NT2/D1 (cell line): ENCODE data around the gene HELZ2.

Experiments used
- YY1 ChIP-seq: IDR thresholded peaks from 2 replicates; pipeline ENCODE4 v1.6.1; 2011; ENCODE audit not compliant: insufficient read length, insufficient read depth
- ZNF274 ChIP-seq: IDR thresholded peaks from 2 replicates; pipeline ENCODE4 v1.6.1; 2011; ENCODE audit warnings: mild to moderate bottlenecking, low read depth, low read length

DNA sequence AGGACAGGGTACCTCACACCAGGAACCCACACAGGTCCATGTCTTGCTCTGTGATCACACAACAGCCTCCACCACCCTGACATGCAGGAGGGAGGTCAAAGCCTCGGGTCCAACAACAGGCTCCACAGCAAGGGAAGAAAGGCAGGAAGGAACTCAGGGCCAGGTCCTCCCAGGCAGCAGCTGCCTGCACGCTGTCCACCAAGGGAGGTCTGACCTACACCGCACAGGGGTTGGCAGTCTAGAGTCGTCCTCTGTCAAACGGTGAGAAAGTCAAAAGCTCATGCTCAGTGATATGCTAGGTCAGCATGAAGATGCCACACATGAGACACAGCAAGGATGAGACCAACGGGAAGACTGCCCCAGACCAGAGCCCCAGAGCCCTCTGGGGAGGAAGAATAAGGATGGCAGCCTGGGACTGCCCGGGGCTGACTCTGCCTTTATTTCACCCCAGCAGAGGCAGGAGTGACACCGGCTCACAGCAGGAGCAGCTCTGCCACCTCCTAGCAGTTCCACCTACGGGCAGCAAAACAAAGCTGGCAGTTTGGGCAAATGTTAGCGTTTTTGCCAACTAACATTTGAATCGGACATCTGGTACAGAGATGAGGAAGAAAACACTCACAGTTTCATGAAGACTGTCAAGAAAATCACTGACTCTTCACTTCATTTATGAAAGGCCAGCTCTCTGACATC, 44.4 kb upstream of the HELZ2 start:
- TF ChIP-seq ZNF274: no peak
- no peak for TF ChIP-seq YY1
